B cell (primary cell): ENCODE measurements around the gene DCAF8L2. TPM values are rescaled to one million over a fixed set of nuclear protein-coding genes. Genes with fewer than 3 reads are reported as not detected.
"Not testable (repeated sequence)": the region's sequence is repeated elsewhere in the genome, so short reads cannot be mapped to it uniquely, and the experiment has no call there.

ENCODE experiments used
- ATAC-seq: fragments of 200-7000 bp; cut with Tn5 transposase; one replicate; pipeline ENCODE4 v1.10.0; 2021; ENCODE audit warnings: low read depth, mild to moderate bottlenecking, moderate number of reproducible peaks, moderate library complexity
- CTCF ChIA-PET: fragments of 350-600 bp; sonication (Branson Sonifier 250); formaldehyde crosslinking; loops from one replicate; lab custom pipeline; 2021; ENCODE audit warnings: antibody characterized with exemption, inconsistent platforms; lab: Charles Lee
- POLR2A ChIA-PET: fragments of 350-600 bp; sonication (Branson Sonifier 250); formaldehyde crosslinking; loops from one replicate; lab custom pipeline; 2021; ENCODE audit warnings: antibody characterized with exemption; lab: Charles Lee
- DNase-seq: peaks from one replicate; pipeline ENCODE4 v3.0.0; 2013
- H2AFZ ChIP-seq: 2 replicates; pipeline ENCODE4 v1.6.1; 2012; ENCODE audit warnings: mild to moderate bottlenecking, low read depth, low read length; ENCODE audit not compliant: insufficient read depth, poor library complexity, severe bottlenecking
- H3K27ac ChIP-seq, 2 donors: 1 replicate in 1 of 2; 2 replicates in 1 of 2; pipeline ENCODE4 v1.5.1; 2012 to 2013; ENCODE audit warnings: low read length in 2 of 2, mild to moderate bottlenecking in 2 of 2, moderate library complexity in 1 of 2
- H3K27me3 ChIP-seq, 4 experiments: fragments of 200-600 bp in 1 of 4; sonication (generic) in 1 of 4; replicated peaks in 1 of 4; 1 replicate in 2 of 4; 2 replicates in 2 of 4; pipeline versions ENCODE4 v1.6.1 to v1.7.0; 2013 to 2016; ENCODE audit warnings: low read length in 3 of 4, mild to moderate bottlenecking in 2 of 4, mixed read lengths in 1 of 4, moderate library complexity in 1 of 4; ENCODE audit not compliant: insufficient read depth in 4 of 4, control insufficient read depth in 3 of 4; ENCODE audit errors: control extremely low read depth in 1 of 4
- H3K36me3 ChIP-seq, 2 experiments: replicated peaks in 1 of 2; 1 replicate in 1 of 2; 2 replicates in 1 of 2; pipeline versions ENCODE4 v1.6.1 to v1.7.1; 2013; ENCODE audit warnings: low read length in 1 of 2; ENCODE audit not compliant: insufficient read depth in 2 of 2, control insufficient read depth in 1 of 2; ENCODE audit errors: control extremely low read depth in 1 of 2, extremely low read depth in 1 of 2
- H3K4me1 ChIP-seq, 2 donors: fragments of 200-600 bp in 1 of 2; sonication (generic) in 1 of 2; 1 replicate in 1 of 2; 2 replicates in 1 of 2; pipeline versions ENCODE4 v1.5.1 to v1.6.1; 2013 to 2017; ENCODE audit warnings: low read length in 2 of 2; ENCODE audit not compliant: control insufficient read depth in 2 of 2, insufficient read depth in 2 of 2
- H3K4me2 ChIP-seq: replicated peaks from 2 replicates; pipeline ENCODE3; 2012; ENCODE audit warnings: mild to moderate bottlenecking, low read depth, low read length; ENCODE audit not compliant: poor library complexity, severe bottlenecking
- H3K4me3 ChIP-seq, 5 experiments: fragments of 200-600 bp in 1 of 5; sonication (generic) in 1 of 5; 1 replicate in 3 of 5; 2 replicates in 2 of 5; pipeline versions ENCODE4 v1.5.1 to v1.7.0; 2011 to 2016; ENCODE audit warnings: low read length in 4 of 5, mild to moderate bottlenecking in 4 of 5, low read depth in 2 of 5, control low read depth in 1 of 5, moderate library complexity in 1 of 5; ENCODE audit not compliant: insufficient read depth in 1 of 5; ENCODE audit errors: control extremely low read depth in 1 of 5, extremely low read depth in 1 of 5
- H3K79me2 ChIP-seq: fragments of 200-600 bp; sonication (generic); one replicate; pipeline ENCODE4 v1.6.0; 2016; ENCODE audit warnings: low read length; ENCODE audit not compliant: control insufficient read depth, insufficient read depth
- H3K9ac ChIP-seq: fragments of 200-600 bp; sonication (generic); 2 replicates; pipeline ENCODE4 v1.6.1; 2017; ENCODE audit warnings: mild to moderate bottlenecking, low read length, moderate library complexity
- H3K9me3 ChIP-seq, 3 donors: one replicate each; pipeline versions ENCODE4 v1.6.1 to v1.7.1; 2013; ENCODE audit warnings: low read length in 2 of 3; ENCODE audit not compliant: control insufficient read depth in 2 of 3, insufficient read depth in 1 of 3; ENCODE audit errors: control extremely low read depth in 1 of 3
- H4K20me1 ChIP-seq: 2 replicates; pipeline ENCODE4 v1.6.0; 2012; ENCODE audit warnings: mild to moderate bottlenecking, low read length; ENCODE audit not compliant: insufficient read depth, control insufficient read depth, poor library complexity, severe bottlenecking
- H3K27ac Mint-ChIP-seq: one replicate; pipeline ENCODE4 v1.8.0; 2021; ENCODE audit warnings: mixed read lengths
- H3K27me3 Mint-ChIP-seq: one replicate; pipeline ENCODE4 v1.8.0; 2021; ENCODE audit warnings: mixed read lengths
- H3K4me1 Mint-ChIP-seq: one replicate; pipeline ENCODE4 v1.8.0; 2021; ENCODE audit warnings: mixed read lengths
- H3K4me3 Mint-ChIP-seq: one replicate; pipeline ENCODE4 v1.8.0; 2021; ENCODE audit warnings: mixed read lengths
- H3K9me3 Mint-ChIP-seq: one replicate; pipeline ENCODE4 v1.8.0; 2022; ENCODE audit warnings: mixed read lengths; ENCODE audit not compliant: insufficient read depth
- CTCF ChIP-seq: fragments of 200-600 bp; IDR thresholded peaks from one replicate; pipeline ENCODE4 v1.8.0; 2022; ENCODE audit warnings: antibody characterized with exemption, mild to moderate bottlenecking
- EZH2 ChIP-seq: IDR thresholded peaks from 2 replicates; pipeline ENCODE4 v1.6.1; 2012; ENCODE audit warnings: borderline replicate concordance, low read depth, mild to moderate bottlenecking, moderate library complexity, low read length; ENCODE audit not compliant: insufficient read depth, poor library complexity, severe bottlenecking
- WGBS: methylation state at CpG from one replicate; pipeline ENCODE4 v1.1.5; 2013; ENCODE audit warnings: missing lambda C conversion rate; ENCODE audit not compliant: insufficient coverage; 5-methylcytosine and 5-hydroxymethylcytosine counted together
- intact Hi-C: fragments of 100-400 bp; cut with micrococcal nuclease; formaldehyde crosslinking; loops from one replicate; pipeline ENCODE4 v1.10.0; 2022
- polyA plus RNA-seq: library from polyadenylated mRNA; depleted of rRNA; stranded (reverse); fragments of >200 nt; gene quantifications from 2 replicates; pipeline ENCODE4 v1.2.3, GENCODE V29; 2012
- total RNA-seq, 2 donors: library from RNA; stranded (reverse); fragments of 120-200 nt in 1 of 2; gene quantifications; 1 replicate in 1 of 2; 2 replicates in 1 of 2; pipeline versions ENCODE4 v1.2.3 to v1.2.4, GENCODE V29; 2013 to 2022

The DCAF8L2 gene
- total and polyA plus RNA-seq, 2 donors (not counting 1 experiment from before 2014, with no cell fraction given), result not detected

GRCh38 chrX:27680726-27681125 lies 90.6 kb downstream of the DCAF8L2 start:
- H3K27ac Mint-ChIP-seq, result no peak overlapping the region
- TF ChIP-seq CTCF (no peak), EZH2 (no peak)
- H3K79me2 ChIP-seq, result no peaks in the 10 kb centered on the region

DNA sequence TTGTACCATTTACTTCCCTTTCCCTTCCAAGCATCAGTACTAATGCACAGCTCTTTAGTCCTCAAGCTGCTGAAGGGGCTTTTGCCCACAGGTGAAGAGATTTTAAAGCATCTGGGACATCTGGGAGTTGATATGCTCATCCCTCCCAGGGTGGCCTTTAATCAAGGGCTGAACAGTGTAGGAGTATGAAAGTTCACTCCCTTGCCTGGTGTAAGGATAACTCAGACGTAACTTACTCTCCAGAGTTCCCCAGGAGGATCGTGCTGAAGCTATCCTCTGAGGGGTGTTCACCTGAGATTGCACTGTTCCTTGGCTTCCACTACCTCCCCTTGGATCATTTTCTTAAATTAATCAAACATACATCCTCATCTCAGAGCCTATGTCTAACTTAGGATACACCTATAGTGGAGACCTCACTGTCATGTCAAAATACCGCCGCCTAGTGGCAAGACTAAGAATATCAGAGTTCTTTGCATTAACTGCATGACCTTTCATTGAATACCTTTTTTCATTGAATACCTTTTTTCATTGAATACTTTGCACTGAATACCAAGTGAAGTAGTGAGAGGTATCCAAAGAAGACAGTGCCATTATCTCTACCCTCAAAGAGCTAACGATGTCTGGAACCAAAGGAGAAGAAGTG lies 93.5 kb downstream of the DCAF8L2 start:
- H3K9ac ChIP-seq, intact Hi-C loops, H3K4me1 ChIP-seq, H3K27ac Mint-ChIP-seq, POLR2A ChIA-PET, H3K4me1 Mint-ChIP-seq, H3K9me3 Mint-ChIP-seq, H3K79me2 ChIP-seq, H3K4me3 Mint-ChIP-seq, H3K4me2 ChIP-seq, H2AFZ ChIP-seq, H3K27ac ChIP-seq, H3K36me3 ChIP-seq, H3K27me3 Mint-ChIP-seq, H4K20me1 ChIP-seq, H3K4me3 ChIP-seq, ATAC-seq, DNase-seq, H3K27me3 ChIP-seq, H3K9me3 ChIP-seq, CTCF ChIA-PET: not testable (repeated sequence)
- 60% methylated on average over 1 of the region's 5 CpGs for WGBS

More at GRCh38 chrX:27680726-27681125, 90.6 kb downstream of the DCAF8L2 start:
- Histone ChIP-seq H3K4me1 (no peaks in the 10 kb centered on the region), H4K20me1 (no peaks in the 10 kb centered on the region), H3K27me3 (no peaks in the 10 kb centered on the region), H3K9me3 (no peaks in the 10 kb centered on the region), H3K4me2 (no peak overlapping the region), H3K27ac (no peak overlapping the region), H3K36me3 (no peaks in the 10 kb centered on the region), H3K9ac (no peak overlapping the region), H2AFZ (no peak overlapping the region), H3K4me3 (no peak overlapping the region)
- ATAC-seq (no peak), DNase-seq (no peak)
- Mint-ChIP-seq H3K4me3 (no peak overlapping the region), H3K4me1 (no peaks in the 10 kb centered on the region), H3K9me3 (no peaks in the 10 kb centered on the region), H3K27me3 (no peaks in the 10 kb centered on the region)
- intact Hi-C loops, result no loop called here
- no CpG with 5 or more reads among the region's 1 CpG for WGBS
- ChIA-PET CTCF (no interaction called here), POLR2A (no interaction called here)
